ENCODE data around the gene PKP3.

DNA sequence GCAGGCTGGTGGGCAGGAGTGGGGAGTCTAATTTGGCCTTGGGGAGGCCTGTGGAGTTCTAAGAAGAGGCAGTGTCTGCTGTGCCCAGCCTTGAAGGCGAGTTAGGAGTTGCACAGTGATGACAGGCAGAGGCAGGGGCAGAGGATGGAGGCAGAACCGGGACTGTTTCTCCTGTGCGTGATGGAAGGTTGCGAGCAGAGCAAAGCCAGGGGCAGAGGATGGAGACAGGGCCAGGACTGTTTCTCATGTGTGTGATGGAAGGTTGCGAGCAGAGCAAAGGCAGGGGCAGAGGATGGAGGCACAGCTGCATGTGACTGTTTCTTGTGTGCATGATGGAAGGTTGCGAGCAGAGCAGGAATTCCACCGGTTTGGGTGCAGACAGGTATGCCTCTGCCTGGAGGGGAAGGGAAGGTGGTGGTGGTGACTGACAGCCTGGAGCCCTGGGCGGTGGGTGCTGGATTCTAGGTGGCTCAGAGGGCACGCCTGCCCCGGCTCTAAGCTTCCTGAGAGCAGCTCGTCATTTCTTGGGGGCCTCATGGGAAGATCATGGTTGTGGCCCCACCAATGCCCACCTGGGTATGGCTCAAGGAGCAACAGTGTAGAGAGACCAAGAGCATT lies 16.0 kb upstream of the PKP3 start:
- TF ChIP-seq CTCF (IDR thresholded peaks at IDR 0.05 in 8 of 11, conservative IDR thresholded peaks at IDR 0.05 in 3 of 11): no peak
- TF ChIP-seq POLR2A (IDR thresholded peaks at IDR 0.05): no peak
- TF ChIP-seq POLR2AphosphoS5 (IDR thresholded peaks at IDR 0.05): no peak

All from spleen (tissue), 7 donors.